Stimulated activated CD8-positive, alpha-beta memory T cell treated with anti-CD3 and anti-CD28 coated beads, Interleukin-12 subunit alpha, Interleukin-12 subunit beta, amount 100 ng/mL, for 4 hours (primary cell): ENCODE results near the gene TICAM1.
"Not testable (repeated sequence)": the region's sequence is repeated elsewhere in the genome, so short reads cannot be mapped to it uniquely, and the experiment has no call there.

Experiments
- DNase-seq: peaks from one replicate; pipeline ENCODE4 v3.0.0-alpha.2; 2020; ENCODE audit warnings: low read depth

The TICAM1 gene

DNA sequence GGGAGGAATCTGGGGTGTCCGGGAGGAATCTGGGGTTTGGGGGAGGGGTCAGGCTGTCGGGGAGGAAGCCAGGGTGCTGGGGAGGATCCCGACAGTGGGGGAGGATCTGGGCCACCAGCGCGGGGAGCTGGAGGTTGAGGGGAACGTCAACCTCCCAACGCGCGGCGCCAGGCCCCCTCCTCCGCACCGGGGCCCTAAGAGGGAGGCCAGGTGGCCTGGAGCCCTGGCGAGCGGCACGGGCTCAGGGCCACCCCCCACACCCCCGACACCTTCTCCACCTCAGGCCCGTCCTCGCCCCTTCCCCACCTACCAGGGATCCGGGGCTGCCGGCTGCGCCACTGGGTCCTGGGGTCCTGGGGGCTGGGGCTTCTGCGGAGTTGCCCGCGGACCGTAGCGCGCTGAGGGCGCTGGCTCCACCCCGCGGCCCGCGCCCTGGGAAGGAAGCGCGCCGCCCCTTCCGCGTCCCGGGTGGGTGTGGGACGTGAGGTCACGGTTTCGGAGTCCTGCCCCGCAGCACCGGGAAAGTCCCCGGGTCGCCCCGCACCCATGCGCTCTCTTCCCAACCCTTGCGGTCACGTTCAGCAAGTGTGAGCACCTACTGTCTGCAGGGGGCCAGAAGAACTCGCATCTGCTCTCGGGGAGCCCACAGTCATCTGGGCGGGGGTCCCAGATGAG, at the start of gene TICAM1:
Gene TICAM1 (minus strand): TSS at position 409 of the 675 bp plus-strand sequence. CDS start 13,335 bp downstream, outside the sequence.
- peak; percentile 73 for DNase-seq

DNA sequence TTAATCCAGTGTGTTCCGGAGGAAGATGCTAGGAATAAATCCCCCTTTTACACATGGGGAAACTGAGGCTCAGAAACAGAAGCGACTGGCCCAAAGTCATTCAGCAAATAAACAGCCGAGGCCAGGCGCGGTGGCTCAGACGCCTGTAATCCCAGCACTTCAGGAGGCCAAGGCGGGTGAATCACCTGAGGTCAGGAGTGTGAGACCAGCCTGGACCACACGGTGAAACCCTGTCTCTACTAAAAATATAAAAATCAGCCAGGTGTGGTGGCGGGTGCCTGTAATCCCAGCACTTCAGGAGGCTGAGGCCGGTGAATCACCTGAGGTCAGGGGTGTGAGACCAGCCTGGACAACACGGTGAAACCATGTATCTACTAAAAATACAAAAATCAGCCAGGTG, 47.5 kb upstream of the TICAM1 start:
- DNase-seq: no peak

DNA sequence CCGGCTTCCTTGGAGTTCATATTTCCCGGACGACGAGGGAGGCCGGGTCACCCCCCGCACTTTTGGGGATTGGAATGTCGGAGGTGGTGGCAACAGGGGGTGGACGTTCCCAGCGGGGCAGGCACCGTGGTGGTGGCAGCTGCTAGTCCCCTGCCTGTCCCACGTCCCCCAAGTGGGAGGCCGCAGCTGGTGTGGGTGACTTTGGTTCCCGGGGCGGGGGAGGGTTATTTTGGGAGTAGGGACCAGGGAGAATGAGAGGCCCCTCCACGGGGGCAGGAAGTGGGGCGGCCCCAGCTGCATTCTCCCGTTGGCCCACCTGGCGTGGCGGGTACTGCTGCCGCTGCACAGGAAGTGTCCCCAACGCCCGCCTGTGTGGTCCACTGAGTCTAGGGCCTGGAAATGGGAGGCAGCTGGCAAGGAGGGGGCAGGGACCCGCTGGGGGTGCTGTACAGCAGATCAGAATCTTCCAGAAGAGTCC, 47.0 kb upstream of the TICAM1 start:
- DNase-seq: no peak

DNA sequence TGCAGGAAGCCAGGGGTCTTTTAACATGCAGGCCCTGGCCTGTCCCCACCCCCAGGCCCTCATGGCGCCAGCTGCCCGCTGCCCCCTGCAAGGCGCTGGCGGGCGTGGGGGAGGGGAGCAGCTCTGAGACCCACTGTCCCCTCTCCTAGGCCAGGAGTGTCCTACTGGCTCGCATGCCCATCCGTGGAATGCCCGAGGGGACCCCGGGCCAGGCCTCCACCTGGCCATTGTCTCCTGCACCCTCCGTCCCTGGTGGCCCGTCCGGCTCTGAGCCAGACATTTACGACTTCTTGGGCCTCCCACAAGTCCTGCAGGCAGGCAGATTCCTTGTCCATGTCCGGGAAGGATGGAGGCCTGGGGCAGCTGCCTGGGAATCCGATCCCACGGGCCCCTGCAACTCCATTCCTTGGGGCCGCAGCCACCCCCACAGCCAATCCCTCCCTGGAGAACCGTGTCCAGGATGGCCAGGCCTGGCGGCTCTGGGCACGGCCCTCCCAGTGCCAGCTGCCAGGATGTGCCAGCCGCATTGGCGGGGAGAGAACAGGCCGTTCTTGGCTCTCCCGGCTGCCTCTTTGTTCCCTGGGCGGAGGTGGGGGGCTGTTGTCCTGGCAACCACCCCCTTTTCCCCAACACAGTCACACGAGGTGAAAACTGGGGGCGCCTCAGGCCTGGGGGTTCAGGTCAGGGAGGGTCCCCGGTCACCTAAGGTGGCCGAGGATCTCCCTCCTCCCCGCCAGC, 46.4 kb upstream of the TICAM1 start:
- DNase-seq: no peak

DNA sequence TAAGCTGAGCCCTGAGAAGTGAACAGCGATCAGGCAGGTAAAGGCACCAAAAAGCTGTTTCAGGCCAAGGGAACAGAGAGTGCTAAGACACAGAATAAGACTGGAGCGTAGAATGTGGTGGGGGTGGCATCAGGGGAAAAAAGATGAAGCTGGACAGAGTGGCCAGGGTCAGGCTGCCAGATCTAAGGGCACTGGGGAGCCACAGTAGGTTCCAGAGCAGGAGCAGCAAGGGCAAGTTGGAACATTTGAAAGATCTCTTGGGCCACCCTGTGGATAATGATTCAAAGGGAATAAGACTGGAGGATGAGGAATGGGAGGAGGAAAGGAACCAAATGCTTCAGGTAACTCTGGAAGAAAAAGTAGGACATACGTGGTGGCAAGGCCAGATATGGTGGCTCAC, 42.4 kb upstream of the TICAM1 start:
- no peak for DNase-seq

DNA sequence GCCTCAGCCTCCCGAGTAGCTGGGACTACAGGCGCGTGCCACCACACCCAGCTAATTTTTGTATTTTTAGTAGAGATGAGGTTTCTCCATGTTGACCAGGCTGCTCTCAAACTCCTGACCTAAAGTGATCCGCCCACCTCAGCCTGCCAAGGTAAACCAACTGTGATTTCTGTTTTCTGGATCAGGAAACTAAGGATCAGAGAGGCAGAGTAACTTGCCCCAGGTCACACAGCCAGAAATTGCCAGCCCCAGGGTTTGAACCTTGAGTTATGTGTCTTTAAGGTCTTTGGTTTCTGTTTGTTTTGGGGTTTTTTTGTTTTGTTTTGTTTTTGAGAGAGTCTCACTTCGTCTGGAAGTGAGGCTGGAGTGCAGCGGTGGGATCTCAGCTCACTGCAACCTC, 40.2 kb upstream of the TICAM1 start:
- DNase-seq: no peak

DNA sequence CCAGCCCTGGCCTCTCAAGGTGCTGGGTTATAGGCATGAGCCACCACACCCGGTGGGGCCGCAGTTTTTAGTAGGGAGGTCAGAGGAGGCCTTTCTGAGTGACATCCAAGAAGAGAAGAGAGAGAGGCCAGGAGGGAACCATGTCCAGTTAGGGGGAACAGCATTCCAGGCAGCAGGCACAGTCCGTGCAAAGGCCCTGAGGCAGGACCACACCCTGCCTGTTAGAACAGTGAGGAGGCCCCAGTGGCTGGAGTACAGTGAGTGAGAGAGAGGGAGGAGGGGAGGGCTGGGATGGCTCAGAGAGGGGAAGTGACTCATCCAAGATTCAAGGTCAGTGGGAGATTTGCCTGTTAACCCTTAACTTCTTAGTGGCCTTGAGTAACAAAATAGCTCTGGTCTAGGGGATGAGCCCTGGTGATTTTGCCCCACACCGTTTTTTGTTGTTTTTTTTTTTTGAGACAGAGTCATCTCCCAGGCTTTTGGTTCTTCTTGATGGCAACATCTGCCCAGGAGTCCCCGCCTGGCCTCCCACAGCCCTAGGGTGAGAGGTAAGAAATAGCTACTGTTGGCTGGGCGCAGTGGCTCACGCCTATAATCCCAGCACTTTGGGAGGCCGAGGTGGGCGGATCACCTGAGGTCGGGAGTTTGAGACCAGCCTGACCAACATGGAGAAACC, 38.7 kb upstream of the TICAM1 start:
- no peak for DNase-seq

DNA sequence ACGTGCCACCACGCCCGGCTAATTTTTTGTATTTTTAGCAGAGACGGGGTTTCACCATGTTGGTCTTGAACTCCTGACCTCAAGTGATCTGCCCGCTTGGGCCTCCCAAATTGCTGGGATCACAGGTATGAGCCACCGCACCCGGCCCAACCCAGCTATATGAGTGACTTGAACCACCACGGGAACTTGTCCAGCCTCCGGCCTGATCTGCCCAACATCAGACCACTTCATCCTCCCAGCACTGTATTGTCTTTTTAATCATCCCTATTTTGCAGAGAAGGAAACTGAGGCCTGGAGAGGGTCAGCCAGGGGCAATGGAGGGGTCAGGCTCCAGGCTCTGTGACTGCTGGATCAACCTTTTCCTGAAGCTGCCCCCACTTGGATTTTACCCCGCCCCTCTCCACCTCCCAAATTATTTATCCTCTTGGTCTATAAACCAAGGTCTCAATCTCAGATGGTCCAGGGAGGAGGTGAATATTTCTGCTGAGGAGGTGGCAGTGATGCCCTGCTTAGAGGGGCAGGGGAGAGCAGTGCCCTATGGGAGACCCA, 36.8 kb upstream of the TICAM1 start:
- DNase-seq: no peak

DNA sequence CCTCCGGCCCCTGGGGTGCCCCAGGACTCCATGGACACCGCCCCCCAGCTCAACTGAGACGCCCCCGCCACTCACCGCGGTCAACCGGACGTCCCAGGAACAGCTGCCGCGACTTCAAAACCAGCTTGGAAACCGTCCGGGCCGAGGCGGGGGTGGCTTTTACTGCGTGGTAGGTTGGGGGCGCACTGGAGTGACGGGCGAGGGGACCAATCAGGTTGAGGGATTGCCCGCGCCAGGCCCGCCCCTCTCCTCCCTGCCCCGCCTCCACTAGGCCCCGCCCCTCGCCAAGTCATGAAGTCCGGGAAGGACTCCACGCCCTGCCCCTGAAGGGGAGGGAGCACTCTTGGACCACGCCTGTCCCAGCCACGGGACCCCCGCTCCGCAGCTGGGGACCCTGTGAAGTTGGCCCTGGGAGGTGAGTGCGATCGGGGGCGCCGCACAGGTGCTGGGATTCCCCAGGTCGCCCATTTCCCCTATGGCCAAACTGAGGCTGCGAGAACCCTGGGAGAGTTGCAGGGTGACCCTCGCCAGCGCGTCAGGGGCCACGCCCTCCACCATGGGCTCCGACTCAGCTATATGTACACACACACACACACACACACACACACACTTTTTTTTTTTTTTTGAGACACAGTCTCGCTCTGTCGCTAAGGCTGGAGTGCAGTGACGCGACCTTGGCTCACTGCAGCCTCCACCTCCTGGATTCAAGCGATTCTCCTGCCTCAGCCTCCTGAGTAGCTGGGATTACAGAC, 36.2 kb upstream of the TICAM1 start, which contains the start of gene PLIN3:
Gene PLIN3 (minus strand): TSS at position 134 of the 752 bp plus-strand sequence. CDS start 6,273 bp downstream, outside the sequence.
- peak; percentile 76 for DNase-seq

DNA sequence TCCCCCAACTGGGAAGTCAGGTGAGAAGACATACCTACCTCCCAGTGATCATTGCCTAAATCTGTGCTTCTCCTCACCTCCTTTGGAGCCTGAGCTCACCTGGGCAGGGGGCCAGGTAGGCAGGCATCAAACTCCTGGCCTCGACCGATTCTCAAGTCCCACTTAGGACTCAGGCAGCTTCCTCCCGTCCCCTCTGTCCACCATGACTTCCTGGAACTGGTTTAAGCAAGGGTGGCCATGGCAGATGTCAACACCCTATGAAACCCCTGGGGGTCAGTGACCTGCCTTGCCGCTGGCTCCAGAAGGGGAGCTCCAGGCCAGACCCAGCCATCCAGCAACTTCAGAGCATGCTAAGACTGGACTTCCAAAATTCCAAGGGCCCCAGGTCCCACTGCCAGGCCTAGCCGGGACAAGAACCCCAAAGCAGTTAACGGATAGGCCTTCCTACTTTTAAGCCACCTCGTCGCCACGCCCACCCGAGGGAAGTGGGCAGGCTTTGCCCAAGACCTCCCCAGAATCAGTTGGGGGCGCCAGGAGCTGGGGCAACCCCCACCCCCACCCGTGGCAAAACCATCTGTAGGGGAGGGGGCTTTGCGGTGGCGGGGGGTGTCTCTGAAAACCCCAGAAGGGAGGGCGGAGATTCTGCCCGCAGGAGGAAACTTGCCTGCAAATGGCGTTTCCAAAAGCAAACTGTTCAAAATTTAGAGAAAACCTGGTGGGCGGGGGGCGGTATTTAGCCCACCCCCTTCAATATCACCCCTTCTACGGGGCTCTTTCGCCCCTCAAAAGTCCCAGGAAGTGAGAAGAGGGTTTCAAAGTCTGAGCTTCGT, 35.3 kb upstream of the TICAM1 start:
- DNase-seq: peak; percentile 47

DNA sequence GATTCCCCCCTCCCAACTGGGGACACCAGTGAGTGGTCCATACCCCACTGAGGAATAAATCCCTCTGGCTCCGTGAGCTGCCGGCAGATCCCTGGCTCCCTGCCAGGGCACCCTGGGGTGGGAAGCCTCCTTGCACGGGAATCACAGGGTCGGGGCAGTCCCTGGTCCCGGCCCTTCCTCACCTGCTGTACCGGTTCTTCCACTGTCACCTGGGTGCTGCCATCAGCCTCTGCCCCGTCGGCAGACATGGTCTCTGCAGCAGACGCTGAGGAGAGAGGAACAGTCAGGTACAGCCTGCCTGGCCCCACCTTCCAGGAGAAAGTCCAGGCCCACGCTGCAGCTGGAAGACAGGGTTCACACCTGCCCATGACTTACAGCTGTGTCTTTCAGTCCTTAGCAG, 29.6 kb upstream of the TICAM1 start:
- no peak for DNase-seq

DNA sequence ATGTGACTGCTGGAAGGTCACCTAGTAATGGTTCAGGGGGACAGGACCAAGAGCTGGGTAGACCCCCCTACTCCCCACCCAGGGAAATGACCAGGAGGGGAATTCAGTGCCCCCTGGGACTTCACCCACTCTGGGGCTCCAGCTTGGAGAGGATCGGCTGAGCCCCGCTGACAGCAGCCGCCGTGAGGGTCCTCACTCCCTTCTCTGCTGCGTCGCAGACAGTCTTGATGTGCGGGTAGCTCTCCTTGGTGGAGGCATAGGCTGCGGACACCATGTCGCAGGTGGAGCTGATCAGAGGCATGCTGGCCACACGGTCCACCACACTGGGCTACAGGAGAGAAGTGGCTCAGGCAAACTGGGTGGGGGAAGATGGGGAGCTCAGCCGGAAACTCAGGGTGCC, 28.2 kb upstream of the TICAM1 start:
- DNase-seq: no peak

DNA sequence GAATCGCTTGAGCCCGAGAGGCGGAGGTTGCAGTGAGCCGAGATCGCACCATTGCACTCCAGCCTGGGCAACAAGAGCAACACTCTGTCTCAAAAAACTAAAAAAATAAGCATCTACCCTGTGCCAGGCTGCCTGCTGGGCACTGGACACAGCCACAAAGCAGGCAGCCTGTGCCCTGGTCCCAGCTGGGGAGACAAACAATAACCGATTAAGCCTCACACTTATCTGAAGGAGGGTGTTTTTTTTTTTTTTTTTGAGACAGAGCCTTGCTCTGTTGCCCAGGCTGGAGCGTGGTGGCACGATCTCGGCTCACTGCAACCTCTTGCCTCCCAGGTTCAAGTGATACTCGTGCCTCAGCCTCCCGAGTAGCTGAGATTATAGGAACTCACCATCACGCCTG, 25.0 kb upstream of the TICAM1 start:
- not testable (repeated sequence) for DNase-seq

DNA sequence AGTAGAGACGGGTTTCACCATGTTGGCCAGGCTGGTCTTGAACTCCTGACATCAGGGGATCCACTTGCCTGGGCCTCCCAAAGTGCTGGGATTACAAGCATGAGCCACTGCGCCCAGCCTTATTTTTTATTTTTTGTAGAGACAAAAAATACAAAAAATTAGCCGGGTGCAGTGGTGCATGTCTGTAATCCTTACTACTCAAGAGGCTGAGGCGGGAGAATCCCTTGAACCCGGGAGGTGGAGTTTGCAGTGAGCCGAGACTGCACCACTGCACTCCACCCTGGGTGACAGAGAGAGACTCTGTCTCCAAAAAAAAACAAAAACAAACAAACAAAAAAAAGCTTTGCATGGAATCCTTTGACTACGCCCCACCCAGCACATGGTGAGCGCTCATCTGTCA, 22.0 kb upstream of the TICAM1 start:
- DNase-seq: not testable (repeated sequence)

DNA sequence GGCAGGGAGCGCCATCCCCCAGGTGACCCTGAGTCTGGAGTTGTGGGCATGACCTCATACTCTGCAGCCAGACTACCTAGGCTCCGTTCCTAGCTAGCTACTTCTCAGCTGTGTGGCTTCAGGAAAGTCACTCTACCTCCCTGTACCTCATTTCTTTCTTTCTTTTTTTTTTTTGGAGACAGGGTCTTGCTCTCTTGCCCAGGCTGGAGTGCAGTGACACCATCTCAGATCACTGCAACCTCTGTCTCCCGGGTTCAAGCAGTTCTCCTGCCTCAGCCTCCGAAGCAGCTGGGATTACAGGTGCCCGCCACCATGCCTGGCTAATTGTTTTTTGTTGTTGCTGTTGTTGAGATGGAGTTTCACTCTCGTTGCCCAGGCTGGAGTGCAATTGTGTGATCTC, 21.0 kb upstream of the TICAM1 start:
- DNase-seq: no peak

DNA sequence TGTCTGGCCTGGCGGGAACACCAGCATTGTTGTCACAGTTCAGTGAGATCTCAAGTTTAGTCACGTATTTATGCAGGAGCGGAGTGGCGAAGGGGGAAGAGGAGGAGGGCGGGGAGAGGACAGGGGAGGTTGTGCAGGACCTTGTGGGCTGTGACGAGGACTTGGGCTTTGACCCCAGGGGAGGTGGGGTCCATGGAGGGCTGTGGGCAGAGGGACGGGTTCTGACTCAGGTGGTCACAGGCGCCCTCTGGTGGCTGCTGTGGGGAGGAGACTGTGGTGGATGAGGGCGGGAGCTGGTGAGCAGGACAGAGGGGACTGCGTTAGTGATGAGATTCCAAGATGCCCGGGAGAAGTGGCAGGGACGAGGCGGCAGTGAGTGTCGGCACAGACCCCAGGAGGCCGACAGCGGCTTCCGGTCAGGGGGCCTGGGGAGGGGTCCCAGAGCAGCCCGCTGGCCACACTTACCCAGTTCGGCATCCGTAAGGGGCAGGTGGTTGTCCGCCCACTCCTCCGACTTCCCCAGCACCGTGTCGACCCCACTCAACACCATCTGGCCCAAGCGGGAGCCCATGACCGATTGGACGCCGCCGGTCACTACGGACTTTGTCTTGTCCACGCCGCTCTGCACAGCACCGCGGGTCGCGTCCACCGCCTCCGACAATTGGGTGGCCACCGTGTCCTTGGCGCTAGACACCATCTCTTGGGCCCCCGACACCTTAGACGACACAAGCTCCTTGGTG, 20.2 kb upstream of the TICAM1 start:
- DNase-seq: peak; percentile 56

DNA sequence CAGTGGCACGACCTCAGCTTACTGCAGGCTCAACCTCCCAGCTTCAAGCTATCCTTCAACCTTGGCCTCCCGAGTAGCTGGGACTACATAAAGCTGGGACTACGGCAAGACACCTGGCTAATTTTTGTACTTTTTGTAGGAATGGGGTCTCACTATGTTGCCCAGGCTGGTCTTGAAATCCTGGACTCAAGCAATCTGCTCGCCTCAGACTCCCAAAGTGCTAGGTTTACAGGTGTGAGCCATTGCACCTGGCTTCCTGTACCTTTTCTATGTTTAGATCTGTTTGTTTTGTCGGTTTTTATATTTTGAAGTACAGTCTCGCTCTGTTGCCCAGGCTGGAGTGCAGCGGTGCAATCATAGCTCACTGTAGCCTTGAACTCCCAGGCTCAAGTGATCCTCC, 17.5 kb upstream of the TICAM1 start:
- DNase-seq: no peak

DNA sequence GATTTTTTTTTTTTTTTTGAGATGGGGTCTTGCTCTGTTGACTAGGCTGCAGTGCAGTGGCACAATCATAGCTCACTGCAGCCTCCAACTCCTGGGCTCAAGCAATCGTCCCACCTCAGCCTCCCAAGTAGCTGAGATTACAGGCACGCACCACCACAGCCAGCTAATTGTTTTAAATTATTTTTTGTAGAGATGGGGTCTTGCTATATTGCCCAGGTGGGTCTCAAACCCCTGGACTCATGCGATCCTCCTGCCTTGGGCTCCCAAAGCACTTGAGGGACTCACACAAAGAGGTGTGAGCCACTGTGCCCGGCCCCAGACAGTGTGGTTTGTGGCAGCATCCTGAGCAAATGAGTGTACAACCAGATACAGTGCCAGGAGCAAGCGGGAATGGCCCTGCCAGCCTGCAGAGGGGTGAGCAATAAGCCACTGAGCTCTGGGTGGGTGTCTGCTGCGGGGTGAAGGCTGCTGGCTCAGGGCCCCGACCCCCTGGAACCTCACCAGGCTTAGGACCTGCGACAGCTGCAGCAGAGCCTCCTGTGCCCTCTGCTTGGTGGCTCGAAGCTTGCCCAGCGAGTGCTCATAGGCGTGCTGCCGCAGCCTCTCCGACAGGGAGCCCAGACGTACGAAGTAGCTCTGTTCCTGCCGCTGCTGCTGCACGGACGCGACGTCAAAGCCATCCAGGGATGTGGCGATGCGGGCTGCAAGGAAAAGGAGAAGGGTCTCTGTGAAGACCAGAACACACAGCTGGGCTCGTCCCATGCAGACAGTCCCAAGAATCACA, 15.9 kb upstream of the TICAM1 start:
- DNase-seq: no peak

DNA sequence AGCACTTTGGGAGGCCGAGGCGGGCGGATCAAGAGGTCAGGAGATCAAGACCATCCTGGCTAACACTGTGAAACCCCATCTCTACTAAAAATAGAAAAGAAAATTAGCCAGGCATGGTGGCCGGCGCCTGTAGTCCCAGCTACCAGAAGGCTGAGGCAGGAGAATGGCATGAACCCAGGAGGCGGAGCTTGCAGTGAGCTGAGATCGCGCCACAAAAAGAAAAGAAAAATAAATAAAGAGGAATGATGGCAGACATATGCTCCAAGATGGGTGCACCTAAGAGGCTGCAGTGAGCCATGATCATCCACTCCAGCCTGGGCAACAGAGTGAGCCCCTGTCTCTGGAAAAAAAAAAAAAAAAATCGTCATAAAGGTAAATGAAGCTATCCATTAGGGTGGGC, 14.5 kb upstream of the TICAM1 start:
- not testable (repeated sequence) for DNase-seq
